GM18520 (cell line): ENCODE results near the gene GPAT2.
"Not testable (repeated sequence)": the region's sequence is repeated elsewhere in the genome, so short reads cannot be mapped to it uniquely, and the experiment has no call there.

ENCODE experiments used
- ATAC-seq: cut with Tn5 transposase; IDR thresholded peaks from one replicate; pipeline ENCODE4 v1.9.1; 2021; ENCODE audit not compliant: unreplicated experiment

GPAT2 gene

DNA sequence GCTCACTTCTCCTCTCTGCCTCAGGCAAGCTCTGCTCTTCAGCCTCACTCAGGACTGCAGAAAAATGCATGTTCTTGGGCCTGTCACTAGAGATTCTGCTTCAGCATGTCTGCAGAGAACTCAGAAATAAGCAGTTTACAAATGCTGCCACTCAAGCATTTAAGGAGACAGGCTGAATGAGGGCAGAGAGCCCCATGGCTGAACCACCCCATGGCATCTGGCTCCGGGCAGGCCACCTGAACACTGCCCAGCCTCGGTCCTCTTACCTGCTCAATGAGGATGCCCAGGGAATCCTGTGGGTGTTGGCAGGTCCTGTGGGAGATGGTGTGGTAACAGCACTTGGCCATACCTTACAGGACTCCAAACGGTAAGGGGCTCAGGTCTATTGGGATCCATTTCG is 31.2 kb upstream of the GPAT2 start:
- ATAC-seq: not testable (repeated sequence)

DNA sequence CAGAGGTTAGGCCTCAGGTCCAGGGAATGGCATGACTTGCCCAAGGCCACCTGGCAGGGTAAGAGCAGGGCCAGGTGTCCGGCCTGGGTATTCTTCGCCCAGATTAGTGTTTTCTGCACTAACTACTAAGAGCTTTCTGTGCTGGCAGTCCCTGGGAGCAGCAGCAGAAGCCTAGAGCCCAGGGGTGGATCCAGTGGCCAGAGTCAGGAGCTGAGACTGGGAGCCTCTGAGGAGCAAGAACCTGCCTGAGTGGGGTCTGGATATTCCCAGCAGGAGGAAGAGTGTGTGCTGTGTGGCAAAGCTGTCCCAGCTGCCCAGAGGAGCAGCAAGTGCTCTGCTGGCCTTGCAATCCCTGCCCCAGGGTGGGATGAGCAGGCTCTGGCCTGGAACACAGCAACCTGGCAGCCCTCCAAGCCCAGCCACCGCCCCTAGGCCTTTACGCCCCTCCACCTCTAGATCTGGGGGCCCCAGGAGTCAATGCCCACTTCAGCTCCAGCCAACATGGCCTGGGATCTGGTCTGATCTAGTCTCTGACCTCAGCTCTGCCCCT is 30.7 kb upstream of the GPAT2 start:
- ATAC-seq: no peak

DNA sequence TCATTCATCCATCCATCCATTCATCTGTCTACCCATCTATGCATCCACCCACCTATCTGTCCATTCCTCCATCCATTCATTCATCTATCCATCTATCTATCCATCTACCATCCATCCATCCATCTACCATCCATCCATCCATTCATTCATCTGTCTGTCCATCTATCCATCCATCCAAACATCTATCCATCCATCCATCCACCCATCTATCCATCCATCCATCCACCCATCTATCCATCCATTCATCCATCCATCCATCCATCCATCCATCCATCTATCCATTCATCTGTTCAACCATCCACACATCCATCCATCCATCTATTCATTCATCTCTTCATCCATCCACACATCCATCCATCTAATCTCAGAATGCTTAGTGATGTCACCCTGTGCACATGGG is 30.0 kb upstream of the GPAT2 start:
- ATAC-seq: not testable (repeated sequence)

DNA sequence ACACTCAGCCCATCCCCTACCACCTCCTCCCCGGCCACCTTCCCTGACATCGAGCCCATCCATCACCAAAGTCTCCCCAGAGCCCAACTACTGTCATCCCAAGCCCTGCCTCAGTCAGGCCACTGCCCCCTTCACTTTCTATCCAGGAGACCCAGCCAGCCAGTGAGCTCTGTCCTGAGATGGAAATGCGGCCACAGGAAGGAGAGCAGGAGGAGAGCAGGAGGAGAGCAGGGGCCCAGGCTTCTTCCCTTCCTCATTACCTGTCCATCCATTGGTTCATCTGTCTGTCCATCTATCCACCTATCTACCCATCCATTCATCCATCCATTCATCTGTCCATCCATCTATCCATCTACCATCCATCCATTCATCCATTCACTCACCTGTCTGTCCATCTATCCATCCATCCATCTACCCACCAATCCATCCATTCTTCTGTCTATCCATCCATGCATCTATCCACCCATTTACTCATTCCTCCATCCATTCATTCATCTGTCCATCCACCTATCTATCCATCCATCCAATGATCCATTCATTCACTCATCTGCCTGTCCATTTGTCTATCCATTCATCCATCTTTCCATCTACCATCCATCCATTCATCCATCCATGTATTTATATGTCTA is 29.4 kb upstream of the GPAT2 start:
- not testable (repeated sequence) for ATAC-seq

DNA sequence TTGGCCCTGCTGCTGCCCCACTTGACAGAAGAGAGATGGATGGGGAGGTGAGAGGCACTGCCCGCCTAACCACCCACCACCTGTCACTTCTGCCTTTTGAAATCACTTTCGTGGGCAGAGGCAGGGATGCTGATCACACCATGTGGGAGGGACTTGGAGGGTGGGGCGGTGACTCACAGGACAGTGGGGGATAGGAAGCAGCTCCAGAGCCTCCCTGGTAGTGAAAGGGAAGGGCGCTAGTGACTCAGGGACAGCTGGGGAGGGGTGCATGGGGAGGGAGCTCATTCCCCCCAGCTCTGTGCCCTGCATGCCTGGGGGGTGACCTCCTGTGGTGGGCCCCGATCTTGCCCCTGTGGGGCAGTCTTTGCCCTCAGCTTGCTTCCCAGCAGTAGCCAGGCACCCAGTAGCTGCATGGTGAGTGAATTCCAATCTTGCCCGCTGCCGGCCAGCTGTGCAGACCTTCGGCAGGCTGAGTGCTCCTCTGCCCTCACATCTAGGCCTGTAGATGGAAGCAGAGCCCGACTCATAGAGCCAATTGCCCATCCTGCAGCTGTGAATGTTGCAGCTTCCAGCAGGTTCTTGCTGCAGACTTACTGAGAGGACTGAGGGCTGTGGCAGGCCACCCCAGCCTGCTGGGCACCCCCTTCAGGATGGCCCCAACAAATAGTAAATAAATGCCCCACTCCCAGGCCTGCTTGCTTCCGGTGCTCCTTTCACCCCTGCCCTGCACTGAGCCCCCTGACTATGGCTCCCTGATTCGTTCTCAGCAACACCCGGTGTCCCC is 28.6 kb upstream of the GPAT2 start:
- ATAC-seq: not testable (repeated sequence)

DNA sequence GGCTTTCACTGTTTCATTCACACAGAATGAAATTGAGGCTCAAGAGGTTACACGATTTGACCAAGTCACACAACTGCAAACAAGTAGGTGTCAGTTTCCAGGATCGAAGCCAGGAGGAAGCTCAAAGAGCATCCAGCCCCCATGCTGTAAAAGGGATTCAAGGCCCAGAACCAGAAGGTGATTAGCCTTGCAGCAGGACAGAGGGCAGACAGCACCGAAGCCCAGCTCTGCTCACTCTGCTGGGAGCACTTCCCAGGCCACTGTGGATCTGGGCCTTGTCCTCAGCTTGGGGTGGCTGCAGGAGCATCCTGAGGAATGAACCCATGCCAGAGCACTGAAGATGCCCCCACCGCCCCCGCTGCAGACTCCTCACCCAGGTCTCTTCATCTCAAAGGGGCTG is 27.8 kb upstream of the GPAT2 start:
- not testable (repeated sequence) for ATAC-seq

DNA sequence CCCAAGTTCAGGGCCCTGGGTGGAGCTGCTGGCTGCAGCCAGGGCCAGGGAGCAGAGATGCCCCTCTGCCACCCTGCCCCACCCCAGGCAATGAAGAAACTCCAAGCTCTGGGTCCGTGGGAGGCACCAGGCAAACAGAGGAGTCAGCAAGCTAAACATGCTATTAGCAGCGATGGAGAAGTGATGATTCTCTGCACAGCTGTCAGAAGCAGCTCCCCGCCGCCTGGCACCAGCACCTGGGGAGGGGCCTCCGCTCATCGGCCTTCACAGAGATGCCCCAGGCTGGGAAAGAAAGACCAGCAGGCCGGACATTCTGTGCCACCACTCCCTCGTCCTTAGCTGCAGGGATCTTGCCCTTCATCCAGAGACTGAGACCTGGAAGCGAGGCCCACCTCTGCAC is 27.2 kb upstream of the GPAT2 start:
- ATAC-seq: not testable (repeated sequence)

DNA sequence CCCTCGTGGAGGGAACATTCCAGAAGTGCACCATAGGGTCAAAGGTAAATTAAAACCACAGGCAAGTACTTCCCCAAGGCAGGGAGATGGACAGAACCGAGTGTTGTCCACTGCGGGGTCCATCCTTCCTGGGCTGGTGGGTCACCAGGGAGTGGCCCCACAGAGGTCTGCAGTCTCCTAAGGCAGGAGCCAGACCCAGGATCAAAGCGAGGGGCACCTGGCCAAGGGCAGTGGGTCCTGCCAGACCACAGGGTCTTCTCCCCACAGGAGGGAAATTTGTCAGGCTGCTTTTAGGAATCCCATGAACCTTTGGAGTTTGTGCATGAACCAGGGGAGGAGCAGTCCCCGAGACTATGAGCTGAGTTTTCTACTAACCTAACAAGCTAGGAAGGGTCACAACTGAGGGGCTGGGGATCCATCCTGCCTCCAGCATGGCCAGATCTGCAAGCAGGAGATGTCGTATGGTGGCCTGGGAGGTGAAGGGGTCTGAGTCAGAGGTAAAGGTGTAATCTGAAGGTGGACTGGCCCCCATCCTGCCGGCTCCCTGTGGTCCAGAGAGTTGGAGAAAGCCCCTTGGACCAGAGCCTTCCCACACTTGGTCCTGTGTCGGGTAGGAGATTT is 26.6 kb upstream of the GPAT2 start:
- not testable (repeated sequence) for ATAC-seq

DNA sequence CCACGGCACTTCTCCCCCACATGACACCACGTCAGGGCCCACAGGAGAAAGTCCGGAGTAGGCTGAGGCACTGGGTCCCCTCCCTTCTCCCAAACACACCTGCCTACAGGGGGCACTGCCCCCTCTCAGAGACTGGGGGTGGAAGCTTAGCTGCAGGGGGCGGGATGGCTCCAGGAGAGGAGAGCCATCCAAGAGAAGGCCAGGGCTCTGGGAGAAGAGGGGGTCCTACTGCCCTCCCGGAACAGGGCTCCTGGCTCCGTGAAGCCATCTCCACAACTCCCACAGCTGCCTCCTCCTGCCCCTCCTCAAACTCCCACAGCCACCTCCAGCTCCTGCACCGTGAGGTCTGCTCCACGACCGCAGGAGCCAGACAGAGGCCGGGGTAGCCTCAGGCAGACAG is 25.6 kb upstream of the GPAT2 start:
- ATAC-seq: not testable (repeated sequence)

DNA sequence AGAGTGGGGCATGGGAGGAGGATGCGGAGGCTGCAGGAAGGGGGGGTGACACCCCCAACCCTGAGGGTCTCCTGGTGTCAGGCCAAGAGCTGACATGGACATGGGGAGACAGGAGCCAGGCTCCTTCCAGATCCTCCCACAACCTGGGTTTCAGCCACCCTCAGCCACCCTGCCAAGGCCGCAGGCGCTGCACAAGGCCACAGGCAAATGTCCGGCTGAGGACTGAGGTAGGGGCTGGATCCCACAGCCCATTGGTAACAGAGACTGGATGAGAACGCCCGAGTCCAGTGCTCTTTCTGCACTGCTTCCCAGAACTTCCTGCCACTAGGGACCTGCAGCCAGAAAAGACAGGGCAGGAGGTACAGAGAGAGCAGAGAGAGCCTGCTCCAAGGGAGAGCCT is 24.7 kb upstream of the GPAT2 start:
- not testable (repeated sequence) for ATAC-seq

DNA sequence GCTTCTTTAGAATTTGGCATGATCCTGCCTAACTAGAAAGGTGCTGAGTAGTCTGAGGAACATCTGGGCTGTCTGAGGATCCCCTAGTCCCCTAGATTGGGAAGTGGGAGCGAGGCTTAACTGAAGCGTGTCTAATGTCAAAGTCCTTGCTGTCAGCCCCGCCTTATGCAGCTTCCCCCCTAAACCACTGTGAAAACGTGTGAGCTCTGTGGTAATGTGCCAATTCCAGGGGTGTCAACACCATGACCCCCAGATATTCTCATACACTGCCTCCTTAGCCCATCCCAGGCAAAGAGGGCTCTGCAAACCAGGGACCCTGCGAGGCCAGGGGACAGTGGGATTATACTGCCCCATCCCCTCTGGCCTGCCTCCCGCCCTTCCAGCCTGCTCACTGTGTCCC is 21.1 kb upstream of the GPAT2 start:
- ATAC-seq: not testable (repeated sequence)

DNA sequence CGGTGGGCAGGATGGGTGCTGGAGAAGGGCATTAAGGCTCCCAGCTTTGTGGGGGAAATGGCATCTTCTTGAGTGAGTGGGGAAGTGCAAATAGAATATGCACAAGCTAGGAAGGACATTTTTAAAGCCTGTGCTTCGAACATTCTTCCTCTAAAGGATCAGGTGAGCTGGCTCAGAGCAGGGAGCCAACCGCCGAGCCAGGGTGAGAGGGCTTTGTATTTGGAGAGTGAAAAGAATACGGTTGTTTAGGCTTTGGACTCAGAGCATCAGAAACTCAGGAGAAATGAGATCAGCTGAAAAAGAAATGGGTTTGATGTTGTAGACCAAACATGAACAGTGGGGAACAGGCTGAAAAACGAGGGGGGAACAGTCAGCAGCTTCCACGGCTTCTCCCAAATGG is 19.8 kb upstream of the GPAT2 start:
- not testable (repeated sequence) for ATAC-seq

DNA sequence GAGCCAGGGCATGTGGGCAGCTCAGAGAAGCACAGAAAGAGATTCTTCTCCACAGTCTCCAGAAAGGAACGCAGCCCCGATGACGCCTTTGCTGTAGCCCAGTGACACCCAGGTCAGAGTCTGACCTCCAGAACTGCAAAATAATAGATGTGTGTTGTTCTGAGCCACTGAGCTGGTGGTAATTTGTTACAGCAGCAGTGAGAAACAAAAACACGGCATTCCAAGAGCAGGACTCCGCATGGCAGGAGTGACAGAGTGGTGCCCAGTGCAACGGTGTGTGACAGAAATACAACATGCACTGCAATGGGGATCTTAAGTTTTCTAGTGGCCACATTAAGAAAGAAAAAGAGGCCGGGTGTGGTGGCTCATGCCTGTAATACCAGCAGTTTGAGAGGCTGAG is 18.7 kb upstream of the GPAT2 start:
- ATAC-seq: not testable (repeated sequence)

DNA sequence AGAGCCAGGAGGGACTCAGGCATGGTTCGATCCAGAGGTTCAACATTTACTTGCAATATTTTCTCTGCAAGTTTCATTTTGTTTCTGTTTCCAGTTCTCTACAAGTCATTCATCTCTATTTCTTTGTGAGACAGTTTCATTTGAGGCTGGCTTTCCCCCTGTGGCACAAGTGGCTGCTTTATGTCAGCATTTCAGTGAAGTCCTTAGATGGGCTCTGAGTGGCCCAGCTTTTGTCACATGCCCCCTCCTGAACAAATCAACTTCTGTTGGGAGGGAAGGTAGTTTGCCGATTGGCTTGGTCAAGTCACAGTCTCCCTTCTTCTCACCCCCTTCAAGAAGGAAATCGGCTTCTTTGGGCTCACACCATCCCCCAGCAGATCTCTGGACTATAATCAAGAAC is 17.9 kb upstream of the GPAT2 start:
- ATAC-seq: not testable (repeated sequence)

DNA sequence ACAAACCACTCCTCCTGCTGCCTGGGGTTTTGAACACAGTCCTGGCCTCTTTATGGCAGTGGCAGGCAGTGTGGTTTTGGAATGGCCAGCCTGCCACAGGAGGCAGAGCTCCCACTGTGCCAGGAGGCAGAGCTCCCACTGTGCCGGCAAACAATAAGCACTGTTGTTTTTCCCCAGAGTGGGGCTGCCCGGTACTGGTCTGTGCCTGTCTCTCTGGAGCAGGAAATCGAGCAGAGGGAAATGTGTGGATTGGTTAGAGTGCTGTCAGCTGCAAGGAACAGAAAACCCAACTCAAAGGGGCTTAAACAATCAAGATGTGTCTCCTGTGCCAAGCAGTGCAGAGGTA is 15.2 kb upstream of the GPAT2 start:
- ATAC-seq: not testable (repeated sequence)

DNA sequence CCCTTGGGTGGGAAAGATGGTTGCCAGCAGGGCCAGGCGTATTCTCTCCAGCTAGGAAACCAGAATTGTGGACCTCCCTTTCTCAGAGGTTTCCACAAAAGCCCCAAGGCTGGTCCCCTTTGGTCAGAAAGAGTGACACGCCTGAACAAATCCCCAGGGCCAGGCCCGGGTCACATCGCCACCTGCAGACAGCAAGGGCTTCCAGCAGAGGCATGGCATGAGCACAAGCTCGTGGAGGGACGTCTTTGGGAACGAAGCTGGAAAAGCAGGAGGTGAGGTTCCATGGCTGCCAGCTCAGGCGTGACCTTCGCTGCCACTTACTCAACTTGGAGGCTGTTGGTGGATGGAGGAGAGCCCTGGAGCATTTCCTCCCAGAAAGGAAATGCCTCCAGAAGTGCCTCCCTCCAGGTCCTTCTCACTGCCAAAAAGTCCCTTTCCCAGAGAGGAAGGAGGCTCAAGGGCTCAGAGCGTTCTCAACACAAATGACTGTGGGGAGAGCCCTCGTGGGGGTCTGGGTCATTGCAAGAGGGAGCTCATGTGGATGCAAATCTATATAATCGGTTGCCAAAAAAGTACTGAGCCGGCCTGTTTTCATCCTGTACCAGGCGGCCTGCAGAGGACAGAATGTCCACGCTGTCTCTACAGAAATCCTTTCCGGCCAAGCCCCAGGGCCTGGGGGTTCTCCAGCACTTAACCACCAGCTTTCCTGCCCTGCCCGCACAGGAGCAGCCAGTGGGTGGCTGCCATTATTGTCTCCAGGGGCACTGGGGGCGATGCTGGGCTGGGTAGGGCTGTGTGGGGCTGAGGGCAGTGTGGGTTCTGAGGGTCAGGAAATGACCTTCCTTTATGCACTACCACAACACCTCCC is 14.6 kb upstream of the GPAT2 start:
- ATAC-seq: not testable (repeated sequence)

DNA sequence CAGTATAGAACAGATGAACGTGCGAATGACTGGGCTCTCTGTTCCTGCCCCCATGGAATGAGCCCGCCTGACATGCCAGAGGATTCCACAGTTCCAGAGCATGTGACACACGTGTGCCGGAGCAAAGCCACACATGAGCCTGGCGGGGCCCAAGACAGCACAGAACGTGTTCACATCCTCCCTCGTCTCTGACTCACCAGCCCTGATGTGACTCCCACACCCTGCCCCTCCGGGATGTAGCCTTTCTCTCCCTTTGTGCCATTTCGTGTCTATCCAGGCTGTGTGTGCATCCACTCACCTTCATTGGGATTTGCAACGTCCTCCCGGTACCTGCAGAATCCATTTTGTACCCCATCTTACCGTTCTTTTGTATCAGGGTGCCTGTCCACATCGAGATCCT is 838 bp upstream of the GPAT2 start:
- not testable (repeated sequence) for ATAC-seq

DNA sequence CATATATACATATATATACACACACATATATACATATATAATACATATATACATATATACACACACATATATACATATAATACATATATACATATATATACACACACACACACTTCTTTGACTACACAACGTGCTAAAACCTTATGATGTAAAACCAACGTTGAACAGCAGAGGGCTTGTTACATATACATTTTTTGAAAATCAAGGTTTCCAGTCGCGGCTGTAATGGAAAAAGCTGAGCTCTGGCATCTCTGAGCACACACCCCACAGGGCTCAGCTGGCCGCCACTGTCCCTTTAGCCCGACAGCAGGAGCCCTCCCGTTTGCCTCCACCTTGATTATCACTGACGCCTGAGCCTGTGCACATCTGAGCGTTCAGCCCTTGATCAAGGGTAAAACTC is 719 bp downstream of the GPAT2 start:
- not testable (repeated sequence) for ATAC-seq

DNA sequence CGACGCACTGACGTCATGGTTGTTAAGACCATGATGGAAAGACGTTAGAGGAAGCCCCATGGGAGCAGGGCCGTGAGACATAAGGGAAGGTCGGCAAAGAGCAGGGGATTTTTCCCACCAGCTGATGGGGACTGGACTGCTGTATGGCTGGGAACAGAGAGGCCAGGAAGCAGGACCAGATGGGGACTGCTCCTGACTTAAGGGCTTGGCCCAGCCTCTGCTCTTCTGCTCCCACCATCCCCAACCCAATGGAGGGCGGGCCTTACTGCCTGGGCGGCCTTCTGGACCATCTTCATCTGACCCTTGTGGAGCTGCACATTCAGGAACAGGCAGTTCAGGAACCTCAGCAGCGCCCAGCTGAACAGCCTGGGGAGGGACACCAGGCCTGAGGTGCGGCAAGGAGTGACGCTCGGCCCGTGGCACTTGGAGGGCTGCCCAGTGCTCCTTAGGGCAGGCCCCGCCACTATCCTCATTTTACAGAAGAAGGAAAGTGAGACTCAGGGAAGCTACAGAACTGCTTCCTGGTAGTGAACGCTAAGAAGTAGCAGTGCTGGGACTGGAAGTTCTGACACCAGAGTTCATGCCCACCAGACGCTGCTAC is 6.9 kb downstream of the GPAT2 start:
- not testable (repeated sequence) for ATAC-seq

DNA sequence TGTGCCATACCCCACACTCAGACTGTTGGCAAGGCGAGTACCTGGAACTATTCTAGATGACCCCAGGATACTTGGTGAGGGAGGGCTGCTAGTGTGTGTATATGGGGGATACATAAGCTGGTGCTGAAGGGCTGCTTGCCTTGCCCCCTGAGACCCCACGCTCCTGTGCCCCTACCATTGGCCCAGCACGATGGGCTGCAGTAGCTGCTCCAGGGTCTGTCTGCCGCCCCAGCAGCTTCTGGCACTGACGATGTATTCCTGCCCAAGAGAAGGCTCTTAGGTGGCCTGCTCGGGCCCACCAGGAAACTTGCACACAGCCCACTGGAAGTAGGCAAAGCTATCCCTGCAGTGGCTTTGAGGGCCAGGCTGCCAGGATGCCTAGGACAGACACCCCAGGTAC is 9.0 kb downstream of the GPAT2 start:
- ATAC-seq: not testable (repeated sequence)

DNA sequence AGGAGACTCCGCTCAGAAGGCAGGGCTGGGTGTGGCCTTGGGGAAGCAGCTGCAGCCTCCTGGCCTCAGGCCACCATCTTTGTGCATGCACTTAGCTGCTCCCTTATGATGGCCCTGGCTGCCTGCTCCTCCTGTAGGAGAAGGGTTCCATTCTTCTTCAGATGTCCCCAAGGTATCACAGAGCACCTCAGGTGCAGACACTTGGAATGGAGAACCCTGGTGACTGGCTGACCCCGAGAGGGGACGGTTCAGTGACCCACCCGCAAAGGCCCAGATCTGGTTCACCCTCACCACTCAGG is 9.6 kb downstream of the GPAT2 start:
- no peak for ATAC-seq
